Measurements from ENCODE around the gene PRR9. TPM values are rescaled to one million over a fixed set of nuclear protein-coding genes. Genes with fewer than 3 reads are reported as not detected.
"Not testable (repeated sequence)": the region's sequence is repeated elsewhere in the genome, so short reads cannot be mapped to it uniquely, and the experiment has no call there.

Gene PRR9
- total and polyA plus RNA-seq, 2 of the 8 experiments (the other 6 are each of a cell fraction or from before 2014, with no cell fraction given) = not detected

DNA sequence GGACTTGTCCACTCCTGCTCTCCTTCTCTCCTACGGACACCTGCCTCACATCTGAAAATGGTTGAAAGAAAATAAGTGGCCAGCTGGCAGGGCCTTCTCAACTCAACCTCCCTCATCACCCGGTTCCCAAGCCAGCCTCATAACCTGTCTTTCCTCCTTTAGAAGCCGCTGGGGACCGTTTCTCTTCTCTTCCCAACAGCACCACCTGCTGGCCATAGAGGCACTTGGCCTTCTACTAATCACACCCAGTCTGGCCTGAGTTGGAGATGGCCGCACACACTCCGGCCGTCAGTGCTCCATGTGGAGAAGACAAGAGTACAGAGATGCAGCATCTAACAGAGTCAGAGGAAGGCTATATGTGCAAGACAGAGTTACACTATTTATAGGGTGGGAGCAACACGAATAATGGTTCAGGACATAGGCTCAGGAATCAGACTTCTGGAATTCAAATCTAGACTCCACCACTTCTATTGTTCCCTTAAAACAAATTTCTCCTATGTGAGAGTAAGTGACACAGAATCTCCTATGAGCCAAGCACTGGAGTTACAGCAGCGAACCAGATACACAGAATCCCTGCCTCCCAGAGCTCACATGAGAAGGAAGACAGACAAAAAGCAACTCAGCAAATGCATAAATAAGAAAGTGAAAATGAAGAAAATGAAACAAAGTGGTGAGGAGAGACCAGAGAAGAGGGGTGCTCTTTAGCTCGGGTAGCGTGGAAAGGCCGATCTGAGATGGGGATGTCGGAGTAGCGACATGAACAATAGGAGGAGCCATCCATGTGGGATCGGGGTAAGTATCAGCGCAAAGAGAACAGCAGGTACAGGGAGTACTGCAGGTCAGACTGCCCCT lies 5.9 kb downstream of the PRR9 start:
- H3K79me2 ChIP-seq (ENCODE audit: control insufficient read depth in 1 of 2, insufficient read depth in 2 of 2, low read length in 2 of 2); H2BK12ac ChIP-seq (ENCODE audit: low read depth, low read length); H3K27me3 ChIP-seq (replicated peaks in 1 of 4; ENCODE audit: control insufficient read depth in 3 of 4, extremely low read depth in 1 of 4, insufficient read depth in 3 of 4, low read length in 3 of 4); H3K9me3 ChIP-seq (ENCODE audit: insufficient read depth in 2 of 2, low read depth in 1 of 2, low read length in 1 of 2); H2BK15ac ChIP-seq (ENCODE audit: low read length); H3K23me2 ChIP-seq (ENCODE audit: low read depth, low read length); H2BK5ac ChIP-seq (ENCODE audit: low read depth, low read length); H3K4me1 ChIP-seq (replicated peaks in 1 of 4; ENCODE audit: control insufficient read depth in 3 of 4, insufficient read depth in 4 of 4, low read length in 3 of 4); H2BK20ac ChIP-seq (ENCODE audit: low read length); H3K56ac ChIP-seq (replicated peaks; ENCODE audit: insufficient read length, low read depth, low read length); H3K36me3 ChIP-seq (ENCODE audit: control insufficient read depth in 2 of 4, insufficient read depth in 4 of 4, low read length in 3 of 4); H3K4ac ChIP-seq (replicated peaks; ENCODE audit: insufficient read length, low read depth, low read length); H3K9ac ChIP-seq (replicated peaks in 1 of 4; ENCODE audit: extremely low read depth in 1 of 4, low read depth in 3 of 4, low read length in 3 of 4); POLR2A ChIA-PET (ENCODE audit: partially characterized antibody); H4K20me1 ChIP-seq (replicated peaks in 1 of 2; ENCODE audit: control insufficient read depth in 1 of 2, insufficient read depth in 2 of 2, low read length in 2 of 2); H3K18ac ChIP-seq (ENCODE audit: extremely low read depth, low read length); H2AFZ ChIP-seq (ENCODE audit: low read length); H2AK5ac ChIP-seq (ENCODE audit: low read depth, low read length); H3K14ac ChIP-seq (ENCODE audit: insufficient read length); H4K91ac ChIP-seq (replicated peaks; ENCODE audit: insufficient read length, low read length); H4K5ac ChIP-seq (ENCODE audit: insufficient read length, low read depth, low read length); H3K79me1 ChIP-seq (ENCODE audit: low read depth, low read length); H3K27ac ChIP-seq (ENCODE audit: low read depth, low read length); H2BK120ac ChIP-seq (replicated peaks; ENCODE audit: low read depth, low read length); H4K8ac ChIP-seq (ENCODE audit: extremely low read depth, insufficient read depth, low read length); H3K4me2 ChIP-seq (ENCODE audit: insufficient read depth in 1 of 2, low read depth in 2 of 2, low read length in 2 of 2); H3K4me3 ChIP-seq (ENCODE audit: extremely low read depth in 1 of 4, insufficient read depth in 2 of 4, low read depth in 3 of 4, low read length in 4 of 4); H3K23ac ChIP-seq (ENCODE audit: insufficient read length): not testable (repeated sequence)
- FAIRE-seq = peak; percentile 100
- peak in 1 of 2 experiments; percentile 77 for DNase-seq (ENCODE audit: low read depth in 1 of 2, low spot score in 2 of 2)
- peak; percentile 65 to 67 for TF ChIP-seq RAD21 (IDR thresholded peaks at IDR 0.05 in 1 of 2, conservative IDR thresholded peaks at IDR 0.05 in 1 of 2; ENCODE audit: low read depth in 2 of 2, low read length in 2 of 2)
- TF ChIP-seq, protein P1, sequence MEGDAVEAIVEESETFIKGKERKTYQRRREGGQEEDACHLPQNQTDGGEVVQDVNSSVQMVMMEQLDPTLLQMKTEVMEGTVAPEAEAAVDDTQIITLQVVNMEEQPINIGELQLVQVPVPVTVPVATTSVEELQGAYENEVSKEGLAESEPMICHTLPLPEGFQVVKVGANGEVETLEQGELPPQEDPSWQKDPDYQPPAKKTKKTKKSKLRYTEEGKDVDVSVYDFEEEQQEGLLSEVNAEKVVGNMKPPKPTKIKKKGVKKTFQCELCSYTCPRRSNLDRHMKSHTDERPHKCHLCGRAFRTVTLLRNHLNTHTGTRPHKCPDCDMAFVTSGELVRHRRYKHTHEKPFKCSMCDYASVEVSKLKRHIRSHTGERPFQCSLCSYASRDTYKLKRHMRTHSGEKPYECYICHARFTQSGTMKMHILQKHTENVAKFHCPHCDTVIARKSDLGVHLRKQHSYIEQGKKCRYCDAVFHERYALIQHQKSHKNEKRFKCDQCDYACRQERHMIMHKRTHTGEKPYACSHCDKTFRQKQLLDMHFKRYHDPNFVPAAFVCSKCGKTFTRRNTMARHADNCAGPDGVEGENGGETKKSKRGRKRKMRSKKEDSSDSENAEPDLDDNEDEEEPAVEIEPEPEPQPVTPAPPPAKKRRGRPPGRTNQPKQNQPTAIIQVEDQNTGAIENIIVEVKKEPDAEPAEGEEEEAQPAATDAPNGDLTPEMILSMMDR (IDR thresholded peaks at IDR 0.05; ENCODE audit: control extremely low read depth in 1 of 3, insufficient read depth in 1 of 3, low read depth in 1 of 3, low read length in 3 of 3) = peak; percentile 46 to 66 (median 66)
- 75% methylated on average over 13 of the region's 16 CpGs; no CpG with 5 or more reads in 1 of the 2 experiments for WGBS, 2 experiments (ENCODE audit: extremely low coverage in 1 of 2, insufficient coverage in 1 of 2, insufficient read length in 1 of 2, insufficient replicate concordance in 2 of 2, low coverage in 1 of 2, low lambda C conversion rate in 2 of 2, missing lambda C conversion rate in 1 of 2)
- CTCF ChIA-PET (ENCODE audit: partially characterized antibody) = interaction anchor here (0.6 to 7.4 kb wide), 9 partner anchors 10 to 569 kb away, joined by 3 to 67 read pairs (median 5); no protein-coding TSS in a partner anchor

All from H1 (cell line).